Measurements from ENCODE around the gene JDP2.

The JDP2 gene

DNA sequence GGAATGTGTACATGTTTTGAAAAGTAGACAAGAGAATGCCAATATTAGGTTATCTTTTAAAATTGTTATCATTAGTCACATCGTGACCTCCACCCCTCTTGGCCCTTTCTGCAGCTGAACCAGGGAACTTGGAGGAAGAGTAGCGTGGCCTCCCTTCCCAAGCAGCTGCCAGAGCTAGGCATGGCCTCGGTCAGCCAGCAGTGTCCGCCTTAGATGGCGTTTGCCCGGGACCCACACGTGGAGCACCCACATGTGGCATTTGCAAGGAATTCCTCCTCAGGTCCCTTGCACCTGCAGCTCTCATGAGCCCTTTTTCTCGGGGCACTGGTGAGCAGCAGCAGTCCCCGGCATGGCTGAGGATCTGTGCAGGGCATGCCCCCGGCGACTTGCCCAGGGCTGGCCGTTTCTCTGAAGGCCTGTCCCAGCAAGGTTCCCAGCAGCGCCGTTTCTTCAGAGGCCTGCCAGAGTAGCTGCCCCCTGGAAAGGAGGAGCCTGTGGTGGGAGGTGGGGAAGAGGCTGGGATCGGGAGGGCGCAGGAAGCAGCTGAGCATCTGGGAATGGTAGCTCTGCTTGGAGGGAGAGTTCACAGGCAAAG is 10.8 kb downstream of the JDP2 start:
- DNase-seq = no peak

DNA sequence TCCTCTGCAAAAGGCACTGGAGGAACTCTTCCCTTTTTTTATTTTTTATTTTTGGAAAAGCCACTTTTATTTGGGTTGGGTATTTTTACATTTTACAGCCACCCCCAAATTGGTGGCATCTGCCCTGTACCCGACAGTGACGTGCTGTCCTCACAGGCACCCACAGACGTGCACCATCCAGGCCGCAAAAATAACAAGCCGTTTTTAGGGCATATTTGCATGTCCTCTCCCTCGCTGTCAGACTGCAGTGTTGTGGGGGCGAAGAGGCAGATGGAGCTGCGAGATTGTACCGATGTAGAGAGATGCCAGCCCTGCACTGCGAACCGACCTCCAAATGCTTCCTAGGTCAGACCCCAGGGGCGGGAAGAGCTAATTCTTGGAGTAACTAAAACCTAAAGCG is 12.2 kb downstream of the JDP2 start:
- DNase-seq = no peak

DNA sequence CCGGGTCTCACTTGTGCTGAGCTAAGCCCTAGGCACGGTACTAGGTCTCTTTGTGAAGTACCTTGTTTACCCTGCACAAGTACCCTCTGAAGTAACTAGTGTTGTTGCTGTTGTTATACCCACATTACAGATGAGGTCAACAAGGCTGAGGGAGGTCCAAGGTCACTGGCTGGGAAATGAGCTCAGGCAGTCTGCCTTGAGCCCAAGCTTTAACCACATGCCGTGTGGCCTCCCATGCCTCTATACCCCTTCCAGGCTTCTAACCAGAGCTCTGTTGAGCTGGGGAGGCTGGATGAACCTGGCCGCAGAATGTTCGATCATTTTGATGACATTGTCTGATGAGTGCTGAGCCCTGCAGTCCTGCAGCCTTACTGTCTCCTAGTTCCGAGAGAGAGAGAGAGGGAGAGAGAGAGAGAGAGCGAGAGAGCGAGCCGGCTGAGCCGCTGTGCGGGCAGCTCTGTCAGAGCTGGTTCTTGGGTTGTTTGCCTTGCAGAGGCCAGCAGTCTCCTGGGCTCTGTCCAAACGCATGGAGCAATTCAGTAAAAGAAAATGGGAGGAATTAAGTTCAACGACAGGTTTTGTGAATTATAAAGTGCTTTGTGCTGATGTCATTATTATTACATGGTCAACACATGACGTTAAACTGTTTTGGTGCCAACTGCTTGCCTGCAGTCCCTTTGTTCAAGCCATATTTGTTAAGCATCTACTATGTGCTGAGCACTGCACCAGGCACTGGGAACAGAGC is 13.1 kb downstream of the JDP2 start:
- no peak for DNase-seq

DNA sequence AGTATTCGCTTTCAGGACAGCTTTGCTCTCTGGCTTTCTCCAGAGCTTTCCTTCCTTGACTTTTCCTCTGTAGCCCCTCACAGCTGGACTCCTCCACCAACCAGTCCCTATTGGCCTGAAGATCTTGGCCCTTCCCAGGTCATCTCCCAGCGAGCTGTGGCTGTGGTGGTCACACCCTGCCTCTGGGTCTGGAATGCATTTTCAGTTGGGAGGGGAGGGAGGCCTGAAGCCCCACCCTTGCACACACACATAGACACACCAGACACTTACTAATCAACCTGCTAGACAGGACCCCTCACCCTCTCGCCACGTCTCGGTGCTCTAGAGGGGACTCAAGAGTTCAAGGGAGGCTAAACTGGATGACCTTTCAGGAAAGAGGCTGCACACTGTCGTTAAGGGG is 13.9 kb downstream of the JDP2 start:
- DNase-seq = no peak

DNA sequence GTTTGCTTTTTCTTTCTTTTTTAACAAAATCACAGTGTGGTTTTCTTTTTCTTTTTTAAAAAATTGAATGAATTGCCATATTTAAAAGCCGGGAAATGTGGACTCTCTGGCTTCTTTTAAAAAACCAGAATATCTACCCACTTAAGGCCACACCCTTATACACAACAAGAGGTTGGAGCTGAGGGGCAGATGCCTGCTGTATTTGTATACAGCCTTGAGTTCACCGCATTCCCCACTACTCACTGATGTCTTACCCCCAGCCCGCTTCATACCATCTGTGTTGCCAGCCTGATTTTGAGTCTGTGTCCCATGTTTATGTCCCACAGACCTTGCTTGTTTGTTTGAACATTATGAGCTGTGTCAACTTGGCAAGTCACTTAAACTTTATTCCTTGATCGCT is 14.3 kb downstream of the JDP2 start:
- no peak for DNase-seq

GRCh38 chr14:75442642-75443041 is 14.8 kb downstream of the JDP2 start:
- DNase-seq = no peak

- no peak for DNase-seq
Observed at GRCh38 chr14:75443203-75443969, 15.6 kb downstream of the JDP2 start.

DNA sequence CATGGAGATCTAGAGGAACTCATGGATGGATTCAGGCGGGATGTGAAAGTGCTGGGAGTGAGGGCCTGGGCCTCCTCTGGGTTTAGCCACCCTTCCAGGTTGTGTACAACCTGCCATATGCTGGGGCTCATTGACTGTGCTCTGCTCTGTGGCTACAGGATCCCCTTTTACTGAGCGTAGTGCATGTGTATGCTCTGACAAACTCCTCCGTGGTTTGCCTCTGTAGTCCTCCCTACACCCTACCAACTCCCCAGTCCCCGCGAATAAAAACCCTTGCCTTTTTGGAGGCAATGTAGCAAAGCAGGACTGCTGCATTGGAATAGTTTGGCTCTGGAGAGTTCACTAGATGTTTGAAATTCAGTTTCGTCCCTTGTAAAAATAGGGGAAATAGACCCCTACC is 17.4 kb downstream of the JDP2 start:
- no peak for DNase-seq

DNA sequence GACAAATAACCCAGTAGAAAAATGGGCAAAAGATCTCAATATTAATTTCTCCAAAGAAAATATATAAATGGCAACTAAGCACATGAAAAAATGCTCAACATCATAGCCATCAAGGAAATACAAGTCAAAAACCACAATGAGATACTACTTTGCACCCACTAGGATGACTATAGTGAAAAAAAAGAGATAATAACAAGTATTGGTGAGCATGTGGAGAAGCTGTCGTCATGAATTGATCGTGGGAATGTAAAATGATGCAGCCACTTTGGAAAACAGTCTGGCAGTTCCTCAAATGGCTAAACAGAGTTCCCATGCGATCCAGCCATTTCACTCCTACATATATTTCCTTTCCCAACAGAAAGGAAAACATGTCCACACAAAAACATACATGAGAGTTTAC is 18.1 kb downstream of the JDP2 start:
- no peak for DNase-seq

GRCh38 chr14:75446447-75446846 is 18.6 kb downstream of the JDP2 start:
- DNase-seq = no peak

DNA sequence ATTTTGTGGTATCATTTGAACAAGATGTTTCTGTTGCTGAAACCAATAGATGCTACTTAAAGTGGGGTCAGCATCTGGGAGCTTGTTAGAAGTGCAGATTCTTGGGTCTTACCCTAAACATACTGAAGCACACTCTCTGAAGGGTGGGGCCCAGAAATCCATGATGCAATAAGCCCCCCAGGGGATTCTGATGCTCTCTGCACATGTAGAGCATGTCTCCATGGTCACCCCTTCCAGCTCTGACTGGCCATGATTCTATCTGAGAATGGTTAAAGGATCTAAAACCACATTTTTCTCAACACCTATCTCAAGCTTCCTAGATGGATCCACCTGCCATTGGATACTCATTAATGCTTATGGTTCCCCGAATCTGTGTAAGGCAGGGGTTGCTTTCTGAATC is 20.4 kb downstream of the JDP2 start:
- no peak for DNase-seq

GRCh38 chr14:75449036-75449435 is 21.2 kb downstream of the JDP2 start:
- DNase-seq = no peak

DNA sequence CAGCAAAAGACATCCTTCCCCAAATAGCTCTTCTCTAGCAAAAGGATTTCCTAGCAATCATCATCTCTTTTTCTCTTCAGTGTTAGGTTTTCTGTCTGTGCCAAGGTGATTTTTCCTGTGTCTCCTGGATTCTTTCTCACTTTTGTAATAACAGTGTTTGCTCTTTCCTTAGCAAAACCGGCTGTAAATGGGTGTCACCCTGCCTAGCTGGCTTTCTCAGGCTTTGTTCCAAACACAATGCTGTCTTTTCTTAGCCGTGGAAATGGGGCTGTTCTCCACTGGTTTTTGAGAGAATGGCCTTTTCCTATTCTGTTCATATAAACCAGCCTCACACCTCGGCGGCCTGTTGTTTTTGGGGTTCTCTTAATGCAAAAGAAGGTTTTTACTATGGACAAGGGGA is 21.9 kb downstream of the JDP2 start:
- no peak for DNase-seq

DNA sequence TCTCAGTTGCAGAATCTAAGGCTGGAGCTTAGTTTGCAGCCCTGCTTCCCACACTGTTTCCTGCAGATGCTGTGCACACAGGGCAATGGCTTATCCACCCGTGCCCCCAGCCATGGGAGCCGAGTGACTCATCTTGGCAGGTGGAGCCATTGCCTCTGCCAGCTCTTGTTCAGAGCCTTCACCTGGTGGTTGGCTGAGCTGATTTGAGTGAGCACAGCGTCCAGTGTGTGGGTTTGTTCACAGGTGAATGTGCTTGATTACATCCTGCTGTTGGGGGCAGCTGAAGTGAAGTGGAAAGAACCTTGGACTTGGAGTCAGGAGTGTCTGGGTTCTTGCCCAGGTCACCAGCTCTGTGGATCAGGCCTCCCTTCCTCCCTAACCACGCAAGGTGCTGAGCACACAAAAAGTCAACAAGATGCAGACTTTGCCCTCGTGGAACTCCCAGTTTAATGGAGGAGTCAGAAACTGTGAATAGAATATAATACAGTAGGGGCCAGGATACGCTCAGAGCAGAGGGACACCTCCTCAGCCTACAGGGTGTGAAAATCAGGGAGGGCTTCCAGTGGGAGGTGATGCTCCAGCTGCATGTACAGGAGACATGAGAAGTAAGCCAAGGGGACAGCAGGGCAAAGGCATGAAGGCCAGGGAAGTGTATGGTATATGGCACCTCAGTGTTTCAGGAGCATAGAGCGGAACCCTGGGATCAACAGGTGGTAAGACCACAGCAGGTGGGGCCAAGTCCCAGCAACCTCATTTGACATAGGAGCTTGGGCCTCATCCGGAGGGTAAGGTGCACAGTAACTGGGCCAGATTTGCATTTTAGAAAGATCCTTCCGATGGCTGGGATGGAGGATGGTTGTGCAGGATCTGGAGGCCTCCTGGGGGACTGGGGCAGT is 22.8 kb downstream of the JDP2 start:
- DNase-seq = no peak

- DNase-seq = no peak
Observed at GRCh38 chr14:75452324-75452723, 24.5 kb downstream of the JDP2 start.

DNA sequence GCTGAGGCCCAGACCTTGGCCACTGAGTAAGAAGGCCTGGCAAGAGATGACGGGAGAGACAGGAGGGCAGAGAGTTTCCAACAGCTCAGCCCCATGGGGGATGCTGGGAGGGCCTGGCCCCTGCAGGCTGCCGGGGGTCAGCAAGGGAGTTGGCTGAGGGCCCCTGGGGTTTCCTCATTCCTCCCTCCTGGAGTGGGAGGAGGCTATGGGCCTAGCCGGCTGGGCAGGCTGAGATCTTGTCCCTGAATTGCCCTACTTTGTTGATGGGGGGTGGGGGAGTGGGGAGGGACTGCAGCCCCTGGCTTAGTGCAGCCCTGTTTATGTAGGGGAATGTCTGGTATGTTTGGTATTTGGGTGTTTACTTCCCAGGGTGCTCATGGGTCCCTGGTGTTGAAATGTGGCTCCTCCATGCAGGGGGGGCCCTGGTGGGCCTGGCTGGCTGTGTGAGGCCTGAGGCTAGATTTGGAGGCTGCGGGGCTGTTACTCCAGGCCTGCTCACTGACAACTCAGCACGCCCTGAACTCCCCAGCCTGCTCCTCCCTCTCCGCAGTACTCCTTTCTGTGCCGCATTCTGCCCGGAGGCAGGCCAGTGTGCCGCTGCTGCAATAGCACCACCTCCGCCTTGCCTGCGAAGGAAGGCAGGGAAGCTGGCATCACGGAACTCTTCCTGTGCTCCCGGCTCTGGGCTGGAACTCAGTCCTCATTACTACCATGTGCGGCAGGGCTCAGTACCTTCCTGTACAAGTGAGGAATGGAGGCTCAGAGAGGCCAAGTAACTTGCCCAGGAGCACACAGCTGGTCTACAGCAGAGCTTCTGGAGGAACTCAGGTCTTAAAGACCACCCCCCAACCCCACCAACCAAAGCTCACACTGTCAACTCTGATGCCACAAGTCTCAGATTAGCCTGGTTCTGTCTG is 25.3 kb downstream of the JDP2 start:
- peak; percentile 67 for DNase-seq

- no peak for DNase-seq
Observed at GRCh38 chr14:75453817-75454434, 26.1 kb downstream of the JDP2 start.

- no peak for DNase-seq
Observed at GRCh38 chr14:75454963-75455546, 27.2 kb downstream of the JDP2 start.

GRCh38 chr14:75456069-75456996 is 28.5 kb downstream of the JDP2 start:
- DNase-seq = no peak

DNA sequence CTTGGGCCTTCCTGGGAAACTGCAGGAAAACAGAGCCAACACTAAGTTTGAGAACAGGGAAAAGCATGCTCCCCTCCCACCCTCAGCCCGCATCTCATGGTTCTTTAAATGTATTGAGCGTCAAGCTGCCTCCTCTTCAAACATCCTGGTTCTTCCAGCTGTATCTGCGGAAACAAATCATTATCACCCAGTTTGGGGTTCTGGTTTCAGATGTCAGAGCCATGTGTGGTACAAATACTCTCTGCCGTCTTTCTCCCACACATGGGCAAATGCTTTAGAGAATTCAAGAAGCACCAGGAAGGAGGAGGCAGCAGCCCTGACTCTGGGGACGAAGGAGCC is 29.1 kb downstream of the JDP2 start:
- no peak for DNase-seq
